Esophagus muscularis mucosa (tissue), 4 donors: ENCODE results near the gene NACA. TPM values are rescaled to one million over a fixed set of nuclear protein-coding genes. Genes with fewer than 3 reads are reported as not detected.
A peak's percentile ranks its signal among the peaks of the same experiment; 100 is the strongest.
"Not testable (repeated sequence)": the region's sequence is repeated elsewhere in the genome, so short reads cannot be mapped to it uniquely, and the experiment has no call there.

Experiments used
- DNase-seq: peaks from one replicate; pipeline ENCODE4 v3.0.0-alpha.2; 2017; ENCODE audit errors: extremely low spot score
- H3K27ac ChIP-seq, 4 donors: fragments of 200-600 bp; sonication (generic); replicated peaks in 1 of 4; 1 replicate in 3 of 4; 2 replicates in 1 of 4; pipeline ENCODE4 v1.5.1; 2016 to 2019; ENCODE audit warnings: mild to moderate bottlenecking in 1 of 4
- H3K27me3 ChIP-seq, 4 donors: fragments of 200-600 bp; sonication (generic); one replicate each; pipeline versions ENCODE4 v1.5.1 to v1.6.0; 2016 to 2019
- H3K36me3 ChIP-seq, 4 donors: fragments of 200-600 bp; sonication (generic); one replicate each; pipeline ENCODE4 v1.5.1; 2016 to 2019
- H3K4me1 ChIP-seq, 4 donors: fragments of 200-600 bp; sonication (generic); one replicate each; pipeline ENCODE4 v1.5.1; 2016 to 2019
- H3K4me3 ChIP-seq, 4 donors: fragments of 200-600 bp; sonication (generic); 1 replicate in 2 of 4; 2 replicates in 2 of 4; pipeline ENCODE4 v1.5.1; 2016 to 2019; ENCODE audit warnings: mild to moderate bottlenecking in 4 of 4, moderate library complexity in 1 of 4
- H3K9me3 ChIP-seq, 4 donors: fragments of 200-600 bp; sonication (generic); 1 replicate in 3 of 4; 2 replicates in 1 of 4; pipeline ENCODE4 v1.5.1; 2016 to 2019
- EP300 ChIP-seq: sonication (generic); formaldehyde crosslinking; IDR thresholded peaks from one replicate; pipeline ENCODE4 v1.6.1; 2017; ENCODE audit warnings: antibody characterized with exemption
- POLR2A ChIP-seq: fragments of 450-650 bp; IDR thresholded peaks from one replicate; pipeline ENCODE4 v1.6.1; 2017; ENCODE audit warnings: antibody characterized with exemption, moderate library complexity, mild to moderate bottlenecking, low read depth
- POLR2AphosphoS5 ChIP-seq, 2 donors: sonication (generic); formaldehyde crosslinking; IDR thresholded peaks; one replicate each; pipeline ENCODE4 v1.6.1; 2017; ENCODE audit warnings: antibody characterized with exemption in 2 of 2
- WGBS: methylation state at CpG from one replicate; pipeline ENCODE4 v1.1.5; 2018; 5-methylcytosine and 5-hydroxymethylcytosine counted together
- intact Hi-C: fragments of 100-400 bp; cut with DNase I; formaldehyde crosslinking; loops from one replicate; pipeline ENCODE4 v1.15.1; 2023
- total RNA-seq, 4 donors: library from RNA; depleted of rRNA; stranded (reverse); fragments of >200 nt; gene quantifications; one replicate each; pipeline versions ENCODE4 v1.1.0 to v1.2.1, GENCODE V29; 2016
- TF ChIP-seq, protein P1 (sequence below), 3 experiments: fragments of 200-600 bp in 2 of 3; fragments of 450-650 bp in 1 of 3; sonication (generic) in 2 of 3; IDR thresholded peaks; one replicate each; pipeline ENCODE4 v1.5.1; 2017 to 2019; ENCODE audit warnings: antibody characterized with exemption in 3 of 3, mild to moderate bottlenecking in 2 of 3, moderate library complexity in 1 of 3

The NACA gene
- total RNA-seq, 4 donors from 2014 or later = 913 to 1,477 (median 1,221) TPM

DNA sequence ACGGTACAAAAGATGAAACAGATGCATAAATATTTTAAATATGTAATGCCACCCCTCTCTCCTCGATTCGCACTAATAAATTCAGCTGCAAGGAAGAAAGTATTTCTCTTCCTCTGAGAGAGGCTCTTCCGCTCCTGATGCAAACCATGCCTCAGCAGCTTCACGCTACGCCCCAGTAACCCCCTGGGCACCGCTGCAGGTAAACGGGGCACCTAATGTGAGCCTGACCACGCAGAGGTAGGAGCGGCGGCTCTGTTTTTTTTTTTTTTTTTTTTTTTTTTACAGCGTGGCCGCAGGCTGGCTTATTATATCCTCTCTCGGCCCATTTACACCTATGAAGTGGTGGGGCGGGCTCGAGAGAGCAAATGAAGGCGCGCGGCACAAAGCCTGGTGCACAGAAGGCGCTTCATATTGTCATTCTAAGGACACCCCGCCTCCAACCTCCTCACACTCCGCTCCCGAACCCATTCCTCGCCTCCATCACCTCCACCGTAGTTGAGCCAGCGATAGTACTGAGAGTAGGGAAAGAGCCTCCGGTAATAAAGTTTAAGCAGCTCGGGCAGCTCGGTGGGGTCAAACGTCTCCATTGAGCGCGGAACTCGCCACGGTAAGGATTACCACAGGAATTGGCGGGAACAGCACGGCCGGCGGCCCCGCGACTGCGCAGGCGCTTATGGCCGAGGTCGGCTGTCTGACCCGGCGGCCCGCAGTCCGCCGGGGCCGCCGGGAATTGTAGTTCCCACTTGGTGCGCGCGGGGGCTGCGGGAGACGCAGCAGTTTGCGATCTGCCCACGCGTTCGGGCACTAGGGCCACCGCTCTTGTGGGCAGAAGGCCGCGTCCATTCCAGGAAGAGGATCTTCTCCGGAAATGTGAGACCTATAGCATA is 26.9 kb upstream of the NACA start, which contains the start of gene PRIM1:
Gene PRIM1, minus strand, starts transcription at position 612 of the 887 bp plus-strand sequence. Its CDS starts 25 bp downstream, at position 587.
- H3K9me3 ChIP-seq = no peaks in the 10 kb centered on the region
- peak within 1 kb of the TSS; percentile 59 to 74 (median 71) for H3K27ac ChIP-seq
- peaks cover 0 to 18% (median under 1%) of the 10 kb centered on the region in 4 donors for H3K36me3 ChIP-seq
- H3K4me3 ChIP-seq = peak within 1 kb of the TSS; percentile 70 to 79 (median 77)
- TF ChIP-seq EP300 = no peak
- TF ChIP-seq, protein P1, sequence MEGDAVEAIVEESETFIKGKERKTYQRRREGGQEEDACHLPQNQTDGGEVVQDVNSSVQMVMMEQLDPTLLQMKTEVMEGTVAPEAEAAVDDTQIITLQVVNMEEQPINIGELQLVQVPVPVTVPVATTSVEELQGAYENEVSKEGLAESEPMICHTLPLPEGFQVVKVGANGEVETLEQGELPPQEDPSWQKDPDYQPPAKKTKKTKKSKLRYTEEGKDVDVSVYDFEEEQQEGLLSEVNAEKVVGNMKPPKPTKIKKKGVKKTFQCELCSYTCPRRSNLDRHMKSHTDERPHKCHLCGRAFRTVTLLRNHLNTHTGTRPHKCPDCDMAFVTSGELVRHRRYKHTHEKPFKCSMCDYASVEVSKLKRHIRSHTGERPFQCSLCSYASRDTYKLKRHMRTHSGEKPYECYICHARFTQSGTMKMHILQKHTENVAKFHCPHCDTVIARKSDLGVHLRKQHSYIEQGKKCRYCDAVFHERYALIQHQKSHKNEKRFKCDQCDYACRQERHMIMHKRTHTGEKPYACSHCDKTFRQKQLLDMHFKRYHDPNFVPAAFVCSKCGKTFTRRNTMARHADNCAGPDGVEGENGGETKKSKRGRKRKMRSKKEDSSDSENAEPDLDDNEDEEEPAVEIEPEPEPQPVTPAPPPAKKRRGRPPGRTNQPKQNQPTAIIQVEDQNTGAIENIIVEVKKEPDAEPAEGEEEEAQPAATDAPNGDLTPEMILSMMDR (IDR thresholded peaks at IDR 0.05) = peak; percentile 25 to 40 (median 32)
- TF ChIP-seq POLR2AphosphoS5 (IDR thresholded peaks at IDR 0.05) = peak; percentile 60 to 76
- peak; percentile 92 for DNase-seq
- H3K4me1 ChIP-seq = peaks cover 7 to 15% (median 11%) of the 10 kb centered on the region in 4 donors
- WGBS = under 1% methylated on average over 35 of the region's 64 CpGs
- H3K27me3 ChIP-seq = no peaks in the 10 kb centered on the region
- intact Hi-C loops = loop anchor here (5.0 kb wide), 1 partner anchor 250 kb away; no protein-coding TSS in a partner anchor

DNA sequence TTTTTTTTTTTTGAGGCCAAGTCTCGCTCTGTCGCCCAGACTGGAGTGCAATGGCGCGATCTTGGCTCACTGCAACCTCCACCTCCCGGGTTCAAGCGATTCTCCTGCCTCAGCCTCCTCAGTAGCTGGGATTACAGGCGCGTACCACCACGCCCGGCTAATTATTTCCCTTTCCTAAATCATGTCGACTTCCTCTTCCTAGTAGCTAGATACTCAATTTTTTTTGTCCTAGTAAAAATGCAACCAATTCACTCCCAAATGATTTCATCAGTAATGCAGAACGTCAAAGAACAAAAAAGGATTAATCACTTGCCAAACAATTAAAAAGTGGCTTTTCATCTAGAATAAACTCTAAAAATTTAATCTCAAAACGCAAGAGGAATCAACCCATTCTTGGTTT is 25.5 kb upstream of the NACA start:
- H3K27me3 ChIP-seq, DNase-seq, H3K9me3 ChIP-seq, H3K27ac ChIP-seq, H3K4me3 ChIP-seq: not testable (repeated sequence)
- 82% methylated on average over 13 of the region's 13 CpGs for WGBS
- Histone ChIP-seq H3K4me1 (peaks cover 7 to 15% (median 11%) of the 10 kb centered on the region in 4 donors), H3K36me3 (peaks cover 0 to 32% (median 6%) of the 10 kb centered on the region in 4 donors)
- intact Hi-C loops = loop anchor here (5.0 kb wide), 1 partner anchor 252 kb away; no protein-coding TSS in a partner anchor

DNA sequence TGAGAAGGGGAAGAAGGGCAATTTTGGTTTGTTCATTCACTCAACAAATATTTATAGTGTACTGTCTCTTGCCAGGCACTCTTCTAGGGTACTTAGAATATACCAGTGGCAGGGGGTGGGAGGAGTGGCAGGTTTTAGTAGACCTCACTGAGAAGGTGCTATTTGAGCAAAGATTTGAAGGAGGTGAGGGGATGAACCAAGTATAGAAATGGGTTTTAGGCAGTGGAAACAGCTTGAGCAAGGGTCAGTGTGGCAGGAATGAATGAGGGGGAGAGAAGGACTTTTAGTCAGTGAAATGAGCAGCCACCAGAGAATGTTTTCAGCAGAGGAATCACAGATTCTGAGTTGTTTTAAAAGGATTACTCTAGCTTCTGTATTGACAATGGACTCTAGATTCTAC is 24.8 kb upstream of the NACA start:
- no peaks in the 10 kb centered on the region for H3K9me3 ChIP-seq
- H3K36me3 ChIP-seq = peaks cover 0 to 39% (median 11%) of the 10 kb centered on the region in 4 donors
- H3K4me3 ChIP-seq = no peak overlapping the region
- DNase-seq = no peak
- TF ChIP-seq EP300 (no peak), POLR2A (no peak)
- TF ChIP-seq, protein P1 (IDR thresholded peaks at IDR 0.05) = no peak
- no peaks in the 10 kb centered on the region for H3K27me3 ChIP-seq
- H3K27ac ChIP-seq = no peak overlapping the region
- peaks cover 7 to 15% (median 11%) of the 10 kb centered on the region in 4 donors for H3K4me1 ChIP-seq
- intact Hi-C loops = loop anchor here (5.0 kb wide), 1 partner anchor 252 kb away; no protein-coding TSS in a partner anchor

DNA sequence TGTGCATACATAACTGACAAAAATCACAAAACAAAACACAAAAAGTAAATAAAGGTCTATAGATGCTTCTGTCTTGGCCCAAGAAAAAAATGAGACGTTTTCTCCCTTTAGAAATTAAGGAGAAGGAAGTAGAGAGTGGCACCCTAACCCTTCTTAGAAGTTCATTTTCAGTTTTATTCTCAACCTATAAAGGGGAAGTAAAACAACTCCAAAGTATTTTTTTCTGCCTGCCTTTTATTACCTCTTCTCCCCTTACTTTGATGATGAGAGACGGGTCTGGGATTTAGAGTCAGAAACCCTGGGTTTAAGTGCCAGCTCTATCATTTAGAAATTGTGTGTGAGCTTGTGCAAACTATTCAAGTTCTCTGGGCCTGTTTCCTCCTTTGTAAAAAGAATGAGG is 24.3 kb upstream of the NACA start:
- Histone ChIP-seq H3K9me3 (no peaks in the 10 kb centered on the region), H3K27ac (no peak overlapping the region), H3K36me3 (peaks cover 0 to 44% (median 15%) of the 10 kb centered on the region in 4 donors), H3K4me3 (no peak overlapping the region), H3K27me3 (no peaks in the 10 kb centered on the region), H3K4me1 (peaks cover 7 to 15% (median 11%) of the 10 kb centered on the region in 4 donors)
- intact Hi-C loops = no loop called here
- 57% methylated on average over 2 of the region's 2 CpGs for WGBS
- TF ChIP-seq EP300 = no peak
- no peak for TF ChIP-seq POLR2A
- TF ChIP-seq POLR2AphosphoS5 (IDR thresholded peaks at IDR 0.05) = no peak
- TF ChIP-seq, protein P1 (IDR thresholded peaks at IDR 0.05) = no peak
- no peak for DNase-seq

DNA sequence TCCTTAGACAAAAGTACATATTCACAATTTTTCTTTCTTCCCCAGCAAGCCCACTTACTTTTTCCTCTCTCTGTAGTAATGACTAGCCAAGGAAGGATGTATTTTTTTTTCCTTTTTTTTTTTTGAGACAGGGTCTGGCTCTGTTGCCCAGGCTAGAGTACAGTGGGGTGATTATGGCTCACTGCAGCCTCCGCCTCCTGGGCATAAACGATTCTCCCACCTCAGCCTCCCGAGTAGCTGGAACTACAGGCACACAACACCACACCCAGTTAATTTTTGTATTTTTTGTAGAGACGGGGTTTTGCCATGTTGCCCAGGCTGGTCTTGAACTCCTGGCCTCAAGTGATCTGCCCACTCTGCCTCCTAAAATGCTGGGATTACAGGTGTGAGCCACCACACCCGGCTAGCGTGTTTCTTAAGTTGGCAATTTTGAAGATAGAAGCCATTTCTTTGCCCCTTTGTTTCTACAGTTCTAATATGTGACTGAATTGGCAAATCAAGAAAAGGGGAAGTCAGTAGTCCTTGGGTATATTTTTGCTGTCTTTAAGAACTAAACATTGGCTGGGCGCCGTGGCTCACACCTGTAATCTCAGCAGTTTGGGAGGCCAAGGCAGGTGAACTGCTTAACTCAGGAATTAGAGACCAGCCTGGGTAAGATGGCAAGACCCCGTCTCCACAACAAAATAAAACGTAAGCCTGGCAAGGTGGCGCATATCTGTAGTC is 3.2 kb upstream of the NACA start:
- TF ChIP-seq POLR2AphosphoS5 (IDR thresholded peaks at IDR 0.05) (no peak), POLR2A (no peak), EP300 (no peak)
- TF ChIP-seq, protein P1 (IDR thresholded peaks at IDR 0.05) = no peak
- intact Hi-C loops = no loop called here
- no peak for DNase-seq

DNA sequence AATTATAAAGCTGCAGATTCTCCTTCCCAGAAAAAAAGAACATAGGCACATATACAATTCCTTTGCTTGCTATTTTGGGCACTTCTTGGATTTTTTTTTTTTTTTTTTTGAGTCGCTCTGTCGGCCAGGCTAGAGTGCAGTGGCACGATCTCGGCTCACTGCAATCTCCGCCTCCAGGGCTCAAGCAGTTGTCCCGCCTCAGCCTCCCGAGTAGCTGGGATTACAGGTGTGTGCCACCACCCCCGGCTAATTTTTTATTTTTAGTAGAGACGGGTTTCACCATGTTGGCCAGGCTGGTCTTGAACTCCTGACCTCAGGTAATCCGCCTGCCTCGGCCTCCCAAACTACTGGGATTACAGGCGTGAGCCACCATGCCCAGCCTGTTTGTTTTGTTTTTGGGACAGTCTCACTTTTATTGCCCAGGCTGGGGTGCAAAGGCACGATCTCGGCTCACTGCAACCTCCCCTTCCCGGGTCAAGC is 1.1 kb upstream of the NACA start:
- DNase-seq = not testable (repeated sequence)
- peak overlapping the region; percentile 91 to 95 (median 92) for H3K27ac ChIP-seq

More for the DNA sequence above, 3.2 kb upstream of the NACA start:
- no peak overlapping the region for H3K27ac ChIP-seq
- WGBS = 93% methylated on average over 11 of the region's 11 CpGs
- no peaks in the 10 kb centered on the region for H3K9me3 ChIP-seq
- no peaks in the 10 kb centered on the region for H3K27me3 ChIP-seq
- no peak overlapping the region for H3K4me3 ChIP-seq
- peaks cover 11 to 19% (median 17%) of the 10 kb centered on the region in 4 donors for H3K4me1 ChIP-seq
- peaks cover 0 to 32% (median 18%) of the 10 kb centered on the region in 4 donors for H3K36me3 ChIP-seq

More for the DNA sequence above, 1.1 kb upstream of the NACA start:
- WGBS = 91% methylated on average over 15 of the region's 15 CpGs
- not testable (repeated sequence) for H3K27me3 ChIP-seq, H3K9me3 ChIP-seq
- Histone ChIP-seq H3K36me3 (peaks cover 0 to 21% (median 10%) of the 10 kb centered on the region in 4 donors), H3K4me1 (peaks cover 31 to 40% (median 38%) of the 10 kb centered on the region in 4 donors), H3K4me3 (peak overlapping the region; percentile 83 to 96 (median 86))
- intact Hi-C loops = loop anchor here (2.0 kb wide), 1 partner anchor 81 kb away; the partner anchor contains the start of gene ATP5F1B
